K562 (cell line): ENCODE data around the gene SIGLEC5.

Experiments
- ATF1 ChIP-seq, 2 experiments: fragments of 450-650 bp in 1 of 2; IDR thresholded peaks; 2 replicates each; pipeline ENCODE4 v1.6.1; 2016; ENCODE audit warnings: missing compliant biosample characterization in 1 of 2, missing genetic modification characterization in 1 of 2
- CEBPZ ChIP-seq: fragments of 150-350 bp; IDR thresholded peaks from 2 replicates; pipeline ENCODE4 v1.6.1; 2014; ENCODE audit warnings: low read depth, mild to moderate bottlenecking, low read length, borderline replicate concordance
- JUND ChIP-seq, 2 experiments: IDR thresholded peaks; 2 replicates in 1 of 2; 3 replicates in 1 of 2; pipeline ENCODE4 v1.6.1; 2011; ENCODE audit warnings: borderline replicate concordance in 2 of 2, low read depth in 2 of 2, low read length in 2 of 2, improper control_type of control experiment in 1 of 2, missing biosample characterization in 1 of 2, missing genetic modification characterization in 1 of 2, missing genetic modification reagents in 1 of 2
- PCBP2 ChIP-seq: fragments of 200-400 bp; formaldehyde crosslinking; IDR thresholded peaks from 2 replicates; pipeline ENCODE4 v1.6.1; 2018; ENCODE audit warnings: low read length, low read depth, mild to moderate bottlenecking, moderate library complexity; ENCODE audit not compliant: poor library complexity, severe bottlenecking
- POLR2A ChIP-seq: fragments of 450-650 bp; conservative IDR thresholded peaks from 2 replicates; pipeline ENCODE4 v1.6.1; 2016
- RUNX1 ChIP-seq: sonication (generic); IDR thresholded peaks from 2 replicates; pipeline ENCODE4 v1.6.1; 2016; ENCODE audit warnings: antibody characterized with exemption, low read depth
- USF2 ChIP-seq: sonication (generic); formaldehyde crosslinking; IDR thresholded peaks from 2 replicates; pipeline ENCODE4 v1.5.0; 2020; ENCODE audit warnings: missing genetic modification reagents
- ZEB2 ChIP-seq: fragments of 450-650 bp; IDR thresholded peaks from 2 replicates; pipeline ENCODE4 v1.6.1; 2016
- ZNF3 ChIP-seq: fragments of 250-450 bp; sonication (Bioruptor Pico); IDR thresholded peaks from 2 replicates; pipeline ENCODE4 v1.5.0; 2021; ENCODE audit warnings: mild to moderate bottlenecking, moderate library complexity
- ZNF655 ChIP-seq: fragments of 250-450 bp; sonication (Bioruptor Pico); IDR thresholded peaks from 2 replicates; pipeline ENCODE4 v1.5.0; 2021
- ZNF780A ChIP-seq: fragments of 250-450 bp; sonication (Bioruptor Pico); IDR thresholded peaks from 2 replicates; pipeline ENCODE4 v1.5.0; 2021; ENCODE audit warnings: mild to moderate bottlenecking

- TF ChIP-seq PCBP2 (no peak), ATF1 (CRISPR knock-in tag; IDR thresholded peaks at IDR 0.05) (no peak), ATF1 (tag; IDR thresholded peaks at IDR 0.05) (no peak), RUNX1 (no peak), ZEB2 (no peak), POLR2A (no peak), USF2 (CRISPR knock-in tag) (no peak), ZNF780A (no peak), ZNF655 (CRISPR knock-in tag) (no peak), CEBPZ (no peak), ZNF3 (no peak), JUND (IDR thresholded peaks at IDR 0.05; ENCODE audit: borderline replicate concordance, low read depth, low read length) (no peak), JUND (tag; IDR thresholded peaks at IDR 0.05; ENCODE audit: borderline replicate concordance, low read depth, low read length) (no peak)
Measured at GRCh38 chr19:51627491-51628138, 2.6 kb downstream of the SIGLEC5 start.
